Neural progenitor cell (in vitro differentiated cells): ENCODE measurements around the gene XPNPEP2. TPM values are rescaled to one million over a fixed set of nuclear protein-coding genes. Genes with fewer than 3 reads are reported as not detected.
A peak's percentile ranks its signal among the peaks of the same experiment; 100 is the strongest.

Experiments
- DNase-seq: peaks from one replicate; pipeline ENCODE4 v3.0.0-alpha.2; 2016; ENCODE audit warnings: low spot score
- H2AFZ ChIP-seq: fragments of 200-600 bp; sonication (generic); replicated peaks from 2 replicates; pipeline ENCODE4 v1.6.1; 2016; ENCODE audit warnings: antibody characterized with exemption
- H3F3A ChIP-seq: fragments of 200-600 bp; sonication (generic); 2 replicates; pipeline ENCODE4 v1.6.1; 2016; ENCODE audit warnings: antibody characterized with exemption, low read depth
- H3K27ac ChIP-seq: fragments of 200-600 bp; sonication (generic); 2 replicates; pipeline ENCODE4 v1.5.1; 2016; ENCODE audit warnings: mild to moderate bottlenecking
- H3K27me3 ChIP-seq: fragments of 200-600 bp; sonication (generic); 2 replicates; pipeline ENCODE4 v1.6.1; 2016; ENCODE audit warnings: mild to moderate bottlenecking, moderate library complexity
- H3K36me3 ChIP-seq: fragments of 200-600 bp; sonication (generic); 2 replicates; pipeline ENCODE4 v1.5.1; 2016
- H3K4me1 ChIP-seq: fragments of 200-600 bp; sonication (generic); 2 replicates; pipeline ENCODE4 v1.6.1; 2016; ENCODE audit warnings: mixed run types
- H3K4me2 ChIP-seq: fragments of 200-600 bp; sonication (generic); 2 replicates; pipeline ENCODE4 v1.6.1; 2016
- H3K4me3 ChIP-seq: fragments of 200-600 bp; sonication (generic); 2 replicates; pipeline ENCODE4 v1.5.1; 2016
- H3K79me2 ChIP-seq: fragments of 200-600 bp; sonication (generic); 2 replicates; pipeline ENCODE4 v1.6.1; 2016; ENCODE audit warnings: low read depth
- H3K9ac ChIP-seq: fragments of 200-600 bp; sonication (generic); 2 replicates; pipeline ENCODE4 v1.6.1; 2016
- H3K9me3 ChIP-seq: fragments of 200-600 bp; sonication (generic); 2 replicates; pipeline ENCODE4 v1.5.1; 2016; ENCODE audit warnings: low read depth
- H4K20me1 ChIP-seq: fragments of 200-600 bp; sonication (generic); 2 replicates; pipeline ENCODE4 v1.6.1; 2016; ENCODE audit warnings: low read depth
- H3K27ac Mint-ChIP-seq: 3 replicates; pipeline ENCODE4 v1.8.0; 2021; ENCODE audit warnings: mixed read lengths
- H3K27me3 Mint-ChIP-seq: 2 replicates; pipeline ENCODE4 v1.8.0; 2022; ENCODE audit warnings: low read depth, mild to moderate bottlenecking, inconsistent platforms, moderate library complexity, mixed read lengths; ENCODE audit not compliant: insufficient read depth
- H3K36me3 Mint-ChIP-seq: 3 replicates; pipeline ENCODE4 v1.8.0; 2021; ENCODE audit warnings: mixed read lengths
- H3K4me1 Mint-ChIP-seq: 3 replicates; pipeline ENCODE4 v1.8.0; 2021; ENCODE audit warnings: mixed read lengths
- H3K4me3 Mint-ChIP-seq: 3 replicates; pipeline ENCODE4 v1.8.0; 2021; ENCODE audit warnings: mild to moderate bottlenecking, moderate library complexity, mixed read lengths
- H3K9me3 Mint-ChIP-seq: 3 replicates; pipeline ENCODE4 v1.8.0; 2020; ENCODE audit warnings: mixed read lengths
- EZH2 ChIP-seq: fragments of 200-600 bp; sonication (generic); IDR thresholded peaks from 2 replicates; pipeline ENCODE4 v1.6.1; 2017; ENCODE audit warnings: antibody characterized with exemption, mild to moderate bottlenecking, moderate library complexity
- EZH2phosphoT487 ChIP-seq: fragments of 200-600 bp; sonication (generic); IDR thresholded peaks from 2 replicates; pipeline ENCODE4 v1.6.1; 2017; ENCODE audit warnings: antibody characterized with exemption
- total RNA-seq: library from RNA; depleted of rRNA; stranded (reverse); fragments of >200 nt; gene quantifications from 2 replicates; pipeline ENCODE4 v1.2.3, GENCODE V29; 2015; ENCODE audit warnings: low replicate concordance
- TF ChIP-seq, protein P1 (sequence below): fragments of 200-600 bp; sonication (generic); IDR thresholded peaks from 2 replicates; pipeline ENCODE4 v1.5.1; 2017; ENCODE audit warnings: antibody characterized with exemption, mild to moderate bottlenecking

XPNPEP2 gene
- total RNA-seq, 1 donor from 2014 or later, result 1.7 TPM

DNA sequence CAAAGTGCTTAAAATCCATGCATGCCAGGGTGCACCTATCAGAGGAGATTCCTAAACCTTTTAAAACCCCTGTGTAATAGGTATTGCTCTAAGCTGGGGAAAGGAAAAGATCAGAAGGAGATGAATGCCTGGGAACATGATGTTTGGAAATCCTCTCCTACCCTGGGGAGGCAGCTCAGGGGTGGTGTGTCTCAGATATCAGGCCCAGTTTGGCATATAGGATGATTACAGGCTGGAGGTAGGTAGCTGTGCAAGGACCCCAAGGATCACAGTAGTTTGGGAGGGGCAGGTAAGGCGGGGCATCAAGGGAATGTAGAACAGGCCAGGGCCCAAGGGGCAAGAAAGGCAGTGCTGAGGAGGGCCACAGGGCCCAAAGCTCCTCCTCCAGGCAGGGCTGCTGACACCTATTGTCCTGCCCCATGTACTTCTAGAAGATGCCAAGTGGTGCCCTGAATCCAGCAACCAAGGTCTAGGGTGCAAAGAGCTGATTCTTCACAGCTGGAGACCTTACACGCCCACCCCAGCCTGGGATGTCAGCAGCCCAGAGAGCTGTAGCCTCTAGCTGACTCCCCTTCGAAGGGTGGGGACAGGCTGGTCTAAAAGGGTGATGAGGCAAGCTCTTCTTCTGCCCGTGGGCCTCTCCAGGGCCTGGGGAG, 58.6 kb downstream of the XPNPEP2 start:
- TF ChIP-seq, protein P1, sequence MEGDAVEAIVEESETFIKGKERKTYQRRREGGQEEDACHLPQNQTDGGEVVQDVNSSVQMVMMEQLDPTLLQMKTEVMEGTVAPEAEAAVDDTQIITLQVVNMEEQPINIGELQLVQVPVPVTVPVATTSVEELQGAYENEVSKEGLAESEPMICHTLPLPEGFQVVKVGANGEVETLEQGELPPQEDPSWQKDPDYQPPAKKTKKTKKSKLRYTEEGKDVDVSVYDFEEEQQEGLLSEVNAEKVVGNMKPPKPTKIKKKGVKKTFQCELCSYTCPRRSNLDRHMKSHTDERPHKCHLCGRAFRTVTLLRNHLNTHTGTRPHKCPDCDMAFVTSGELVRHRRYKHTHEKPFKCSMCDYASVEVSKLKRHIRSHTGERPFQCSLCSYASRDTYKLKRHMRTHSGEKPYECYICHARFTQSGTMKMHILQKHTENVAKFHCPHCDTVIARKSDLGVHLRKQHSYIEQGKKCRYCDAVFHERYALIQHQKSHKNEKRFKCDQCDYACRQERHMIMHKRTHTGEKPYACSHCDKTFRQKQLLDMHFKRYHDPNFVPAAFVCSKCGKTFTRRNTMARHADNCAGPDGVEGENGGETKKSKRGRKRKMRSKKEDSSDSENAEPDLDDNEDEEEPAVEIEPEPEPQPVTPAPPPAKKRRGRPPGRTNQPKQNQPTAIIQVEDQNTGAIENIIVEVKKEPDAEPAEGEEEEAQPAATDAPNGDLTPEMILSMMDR, result no peak
- TF ChIP-seq EZH2 (no peak), EZH2phosphoT487 (no peak)
- Histone ChIP-seq H3K9ac (no peak overlapping the region), H3K36me3 (no peaks in the 10 kb centered on the region), H3K4me2 (no peak overlapping the region), H4K20me1 (no peaks in the 10 kb centered on the region), H3K4me1 (no peaks in the 10 kb centered on the region), H3K79me2 (no peaks in the 10 kb centered on the region), H3K27ac (no peak overlapping the region), H2AFZ (no peak overlapping the region), H3K9me3 (no peaks in the 10 kb centered on the region), H3F3A (no peaks in the 10 kb centered on the region), H3K4me3 (no peak overlapping the region), H3K27me3 (no peaks in the 10 kb centered on the region)
- no peak overlapping the region for H3K4me3 Mint-ChIP-seq
- H3K36me3 Mint-ChIP-seq, result peaks cover 19% of the 10 kb centered on the region
- H3K27me3 Mint-ChIP-seq, result no peaks in the 10 kb centered on the region
- no peaks in the 10 kb centered on the region for H3K9me3 Mint-ChIP-seq
- peak overlapping the region; percentile 65 for H3K27ac Mint-ChIP-seq
- peaks cover 16% of the 10 kb centered on the region for H3K4me1 Mint-ChIP-seq
- no peak for DNase-seq

DNA sequence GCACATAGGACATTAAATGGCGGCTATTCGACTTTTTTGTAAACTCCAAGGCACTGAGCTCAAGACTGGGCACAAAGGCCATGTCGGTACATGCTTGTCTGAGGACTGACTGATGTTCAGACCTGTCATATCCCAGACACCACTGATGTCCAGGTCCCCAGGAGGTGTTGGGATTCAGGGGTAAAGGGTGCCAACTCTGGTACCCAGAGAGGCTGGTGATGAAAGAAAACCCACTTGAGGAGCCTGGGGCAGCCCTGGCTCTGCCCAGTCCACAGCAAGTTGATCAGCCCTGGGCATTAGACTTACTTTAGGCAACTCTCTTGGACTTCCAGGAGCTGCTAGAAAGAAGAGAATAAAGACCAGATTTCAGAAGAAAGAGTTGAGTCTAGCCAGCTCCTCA, 59.7 kb downstream of the XPNPEP2 start:
- Histone ChIP-seq H3K27me3 (no peaks in the 10 kb centered on the region), H3K4me3 (no peak overlapping the region), H3F3A (no peaks in the 10 kb centered on the region), H4K20me1 (no peaks in the 10 kb centered on the region), H3K9ac (no peak overlapping the region), H3K4me2 (no peak overlapping the region), H3K4me1 (peaks cover 5% of the 10 kb centered on the region), H3K79me2 (no peaks in the 10 kb centered on the region), H3K27ac (no peak overlapping the region), H3K36me3 (no peaks in the 10 kb centered on the region), H2AFZ (no peak overlapping the region), H3K9me3 (no peaks in the 10 kb centered on the region)
- Mint-ChIP-seq H3K4me3 (no peak overlapping the region), H3K27me3 (no peaks in the 10 kb centered on the region), H3K9me3 (no peaks in the 10 kb centered on the region), H3K27ac (no peak overlapping the region), H3K4me1 (peaks cover 27% of the 10 kb centered on the region), H3K36me3 (peaks cover 19% of the 10 kb centered on the region)
- TF ChIP-seq EZH2phosphoT487 (no peak), EZH2 (no peak)
- TF ChIP-seq, protein P1, result no peak
- DNase-seq, result no peak

DNA sequence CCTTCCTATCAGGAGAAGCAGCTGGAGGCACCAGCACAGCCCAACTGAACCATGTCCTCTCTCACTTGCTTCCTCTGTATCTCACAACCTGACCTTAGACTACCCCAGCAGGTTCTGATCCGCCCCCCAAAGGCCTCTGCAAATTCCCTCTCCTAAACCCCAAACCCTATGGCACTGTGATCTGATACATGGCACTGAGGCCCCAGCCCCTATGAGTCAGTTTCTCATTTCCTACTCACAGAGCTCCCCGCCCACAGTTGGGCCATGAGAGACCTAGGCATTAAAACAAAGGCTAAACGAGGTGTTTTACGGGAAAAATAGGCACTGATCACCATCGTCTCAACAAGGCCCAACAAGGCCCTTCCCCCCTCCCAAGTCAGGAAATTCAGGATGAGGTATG, 60.1 kb downstream of the XPNPEP2 start:
- no peak overlapping the region for H3K4me2 ChIP-seq
- DNase-seq, result no peak
- H3K4me1 Mint-ChIP-seq, result peaks cover 31% of the 10 kb centered on the region
- no peak overlapping the region for H3K4me3 ChIP-seq
- H3K79me2 ChIP-seq, result no peaks in the 10 kb centered on the region
- no peak overlapping the region for H2AFZ ChIP-seq
- no peaks in the 10 kb centered on the region for H4K20me1 ChIP-seq
- no peak overlapping the region for H3K27ac Mint-ChIP-seq
- H3K4me3 Mint-ChIP-seq, result no peak overlapping the region
- H3F3A ChIP-seq, result no peaks in the 10 kb centered on the region
- peaks cover 5% of the 10 kb centered on the region for H3K4me1 ChIP-seq
- no peaks in the 10 kb centered on the region for H3K36me3 ChIP-seq
- H3K9me3 Mint-ChIP-seq, result no peaks in the 10 kb centered on the region
- H3K9ac ChIP-seq, result no peak overlapping the region
- H3K9me3 ChIP-seq, result no peaks in the 10 kb centered on the region
- H3K27me3 Mint-ChIP-seq, result no peaks in the 10 kb centered on the region
- H3K27ac ChIP-seq, result no peak overlapping the region
- TF ChIP-seq EZH2phosphoT487 (no peak), EZH2 (no peak)
- TF ChIP-seq, protein P1, result no peak
- H3K36me3 Mint-ChIP-seq, result peaks cover 19% of the 10 kb centered on the region
- H3K27me3 ChIP-seq, result no peaks in the 10 kb centered on the region
